T-cell (primary cell): ENCODE measurements around the gene CYRIA. TPM values are rescaled to one million over a fixed set of nuclear protein-coding genes. Genes with fewer than 3 reads are reported as not detected.

Source experiments
- ATAC-seq, 4 experiments: fragments of 200-7000 bp in 3 of 4; fragments of 150-1000 bp in 1 of 4; cut with Tn5 transposase; replicated peaks in 1 of 4; 1 replicate in 3 of 4; 2 replicates in 1 of 4; pipeline ENCODE4 v1.10.0; 2021; ENCODE audit warnings: moderate library complexity in 3 of 4, mild to moderate bottlenecking in 2 of 4, moderate number of reproducible peaks in 1 of 4
- CTCF ChIA-PET, 2 donors: fragments of 300-600 bp; sonication (Branson Sonifier 250); formaldehyde crosslinking; loops; one replicate each; lab custom pipeline; 2022; ENCODE audit warnings: antibody characterized with exemption in 2 of 2; lab: Charles Lee
- POLR2A ChIA-PET, 2 donors: fragments of 300-600 bp; sonication (Branson Sonifier 250); formaldehyde crosslinking; loops; one replicate each; lab custom pipeline; 2022; ENCODE audit warnings: antibody characterized with exemption in 2 of 2; lab: Charles Lee
- DNase-seq, 35 experiments: peaks; one replicate each; pipeline versions ENCODE4 v3.0.0 to v3.0.0-alpha.2; 2013 to 2023
- H3K27ac ChIP-seq: one replicate; pipeline ENCODE4 v1.5.1; 2013; ENCODE audit warnings: low read length
- H3K27me3 ChIP-seq, 2 experiments: replicated peaks in 1 of 2; 1 replicate in 1 of 2; 2 replicates in 1 of 2; pipeline versions ENCODE4 v1.6.1 to v1.7.0; 2013; ENCODE audit warnings: low read length in 1 of 2, mixed read lengths in 1 of 2; ENCODE audit not compliant: control insufficient read depth in 2 of 2, insufficient read depth in 2 of 2; ENCODE audit errors: extremely low read depth in 1 of 2
- H3K36me3 ChIP-seq, 2 donors: 1 replicate in 1 of 2; 2 replicates in 1 of 2; pipeline versions ENCODE4 v1.6.1 to v1.7.0; 2013; ENCODE audit warnings: low read length in 1 of 2; ENCODE audit not compliant: control insufficient read depth in 2 of 2, insufficient read depth in 1 of 2; ENCODE audit errors: extremely low read depth in 1 of 2
- H3K4me1 ChIP-seq, 2 experiments: 1 replicate in 1 of 2; 2 replicates in 1 of 2; pipeline versions ENCODE4 v1.6.1 to v1.7.0; 2013; ENCODE audit warnings: low read length in 2 of 2, mixed read lengths in 1 of 2; ENCODE audit not compliant: insufficient read depth in 2 of 2, control insufficient read depth in 1 of 2; ENCODE audit errors: extremely low read depth in 1 of 2
- H3K4me3 ChIP-seq, 2 donors: 1 replicate in 1 of 2; 2 replicates in 1 of 2; pipeline versions ENCODE4 v1.5.1 to v1.7.0; 2013; ENCODE audit warnings: mild to moderate bottlenecking in 2 of 2, low read length in 1 of 2, moderate library complexity in 1 of 2; ENCODE audit not compliant: control insufficient read depth in 1 of 2; ENCODE audit errors: extremely low read depth in 1 of 2
- H3K9me3 ChIP-seq: 2 replicates; pipeline ENCODE4 v1.7.0; 2013
- H3K27ac Mint-ChIP-seq, 2 donors: one replicate each; pipeline ENCODE4 v1.8.0; 2020 to 2021; ENCODE audit warnings: mild to moderate bottlenecking in 2 of 2, mixed read lengths in 2 of 2
- H3K27me3 Mint-ChIP-seq, 2 donors: one replicate each; pipeline ENCODE4 v1.8.0; 2021 to 2022; ENCODE audit warnings: mixed read lengths in 2 of 2
- H3K36me3 Mint-ChIP-seq: one replicate; pipeline ENCODE4 v1.8.0; 2021; ENCODE audit warnings: mixed read lengths
- H3K4me1 Mint-ChIP-seq, 3 donors: one replicate each; pipeline ENCODE4 v1.8.0; 2020 to 2022; ENCODE audit warnings: mixed read lengths in 3 of 3, mild to moderate bottlenecking in 1 of 3
- H3K4me3 Mint-ChIP-seq, 3 donors: one replicate each; pipeline ENCODE4 v1.8.0; 2020 to 2022; ENCODE audit warnings: mild to moderate bottlenecking in 3 of 3, mixed read lengths in 3 of 3, moderate library complexity in 3 of 3
- H3K9me3 Mint-ChIP-seq, 3 donors: one replicate each; pipeline ENCODE4 v1.8.0; 2020 to 2022; ENCODE audit warnings: mixed read lengths in 3 of 3
- WGBS: methylation state at CpG from one replicate; pipeline ENCODE4 v1.1.5; 2013; ENCODE audit warnings: missing lambda C conversion rate; ENCODE audit not compliant: insufficient coverage; 5-methylcytosine and 5-hydroxymethylcytosine counted together
- total RNA-seq, 35 experiments: library from RNA in 6 of 35; stranded (reverse) in 6 of 35; fragments of 120-200 nt in 1 of 35; gene quantifications; one replicate each; pipeline versions ENCODE4 v1.2.1 to v1.2.4 and lab custom pipeline; 2013 to 2026

The CYRIA gene
- total RNA-seq, 5 donors from 2014 or later (not counting 1 experiment from before 2014, with no cell fraction given), result 1.8 to 3.5 (median 2.8) TPM

GRCh38 chr2:16619576-16620245 is 45.9 kb downstream of the CYRIA start:
- WGBS, result 73% methylated on average over 2 of the region's 5 CpGs
- POLR2A ChIA-PET, result no interaction called here
- no peak overlapping the region for H3K27ac Mint-ChIP-seq

GRCh38 chr2:16617282-16618266 is 48.1 kb downstream of the CYRIA start:
- no peak overlapping the region for H3K4me3 Mint-ChIP-seq
- no peaks in the 10 kb centered on the region for H3K36me3 Mint-ChIP-seq
- ATAC-seq (no peak), DNase-seq (no peak)
- H3K36me3 ChIP-seq, result no peaks in the 10 kb centered on the region
- POLR2A ChIA-PET, result no interaction called here
- H3K4me3 ChIP-seq, result no peak overlapping the region
- peaks cover 4 to 9% of the 10 kb centered on the region in 2 experiments for H3K4me1 ChIP-seq
- H3K27me3 ChIP-seq, result peaks cover 0 to 6% of the 10 kb centered on the region in 2 experiments
- no peak overlapping the region for H3K27ac ChIP-seq
- H3K27me3 Mint-ChIP-seq, result peaks cover 19 to 24% of the 10 kb centered on the region in 2 donors
- CTCF ChIA-PET, result interaction anchor here (1.1 kb wide), 2 partner anchors 8 to 9 kb away, joined by 3 read pairs; no protein-coding TSS in a partner anchor
- no peak overlapping the region for H3K27ac Mint-ChIP-seq
- peaks cover 6 to 11% (median 9%) of the 10 kb centered on the region in 3 donors for H3K4me1 Mint-ChIP-seq
- no peaks in the 10 kb centered on the region for H3K9me3 Mint-ChIP-seq
- WGBS, result 100% methylated on average over 3 of the region's 8 CpGs
- H3K9me3 ChIP-seq, result no peaks in the 10 kb centered on the region

More at GRCh38 chr2:16619576-16620245, 45.9 kb downstream of the CYRIA start:
- Histone ChIP-seq H3K4me3 (no peak overlapping the region), H3K27me3 (peaks cover 0 to 6% of the 10 kb centered on the region in 2 experiments), H3K9me3 (no peaks in the 10 kb centered on the region), H3K27ac (no peak overlapping the region), H3K4me1 (peaks cover 6 to 30% of the 10 kb centered on the region in 2 experiments), H3K36me3 (no peaks in the 10 kb centered on the region)
- DNase-seq (no peak), ATAC-seq (no peak)
- H3K4me3 Mint-ChIP-seq, result no peak overlapping the region
- H3K27me3 Mint-ChIP-seq, result peaks cover 5 to 9% of the 10 kb centered on the region in 2 donors
- peaks cover 24 to 30% (median 28%) of the 10 kb centered on the region in 3 donors for H3K4me1 Mint-ChIP-seq
- H3K36me3 Mint-ChIP-seq, result no peaks in the 10 kb centered on the region
- no peaks in the 10 kb centered on the region for H3K9me3 Mint-ChIP-seq
- CTCF ChIA-PET, result interaction anchor here in 1 of 2 donors (1.3 kb wide), 1 partner anchor 11 kb away, joined by 4 read pairs; no protein-coding TSS in a partner anchor
